Germinal center (tissue), 1 donor: ENCODE results near the gene PALLD.

Experiments
- DNase-seq: peaks from one replicate; pipeline ENCODE4 v3.0.0; 2012; ENCODE audit warnings: mixed read lengths, low spot score

PALLD gene

GRCh38 chr4:168622600-168622999 lies 125.7 kb downstream of the PALLD start:
- DNase-seq = no peak

GRCh38 chr4:168623011-168623410 lies 126.2 kb downstream of the PALLD start:
- no peak for DNase-seq

- DNase-seq = no peak
These were observed 126.6 kb downstream of the PALLD start for GRCh38 chr4:168623484-168623883.

- DNase-seq = no peak
These were observed 131.4 kb downstream of the PALLD start for GRCh38 chr4:168628251-168628650.

GRCh38 chr4:168629566-168629965 lies 132.7 kb downstream of the PALLD start:
- no peak for DNase-seq

- no peak for DNase-seq
These were observed 133.8 kb downstream of the PALLD start for GRCh38 chr4:168630445-168631187.

- DNase-seq = no peak
These were observed 134.7 kb downstream of the PALLD start for GRCh38 chr4:168631241-168632162.

GRCh38 chr4:168632301-168632725 lies 135.5 kb downstream of the PALLD start:
- DNase-seq = no peak

GRCh38 chr4:168633064-168633463 lies 136.2 kb downstream of the PALLD start:
- no peak for DNase-seq

- DNase-seq = no peak
These were observed 136.6 kb downstream of the PALLD start for GRCh38 chr4:168633496-168633895.

- no peak for DNase-seq
These were observed 137.5 kb downstream of the PALLD start for GRCh38 chr4:168634276-168634802.

GRCh38 chr4:168636040-168636439 lies 139.2 kb downstream of the PALLD start:
- DNase-seq = no peak

- no peak for DNase-seq
These were observed 139.8 kb downstream of the PALLD start for GRCh38 chr4:168636506-168637196.

GRCh38 chr4:168637872-168638756 lies 141.3 kb downstream of the PALLD start:
- no peak for DNase-seq

- DNase-seq = no peak
These were observed 143.1 kb downstream of the PALLD start for GRCh38 chr4:168639914-168640313.

- no peak for DNase-seq
These were observed 144.9 kb downstream of the PALLD start for GRCh38 chr4:168641811-168642140.

GRCh38 chr4:168642591-168642990 lies 145.7 kb downstream of the PALLD start:
- DNase-seq = no peak

- no peak for DNase-seq
These were observed 146.4 kb downstream of the PALLD start for GRCh38 chr4:168643111-168643795.

GRCh38 chr4:168643796-168644159 lies 146.9 kb downstream of the PALLD start:
- no peak for DNase-seq

- DNase-seq = no peak
These were observed 149.3 kb downstream of the PALLD start for GRCh38 chr4:168646001-168646768.
